GM19328 (cell line): ENCODE results near the gene STARD3NL.
"Not testable (repeated sequence)": the region's sequence is repeated elsewhere in the genome, so short reads cannot be mapped to it uniquely, and the experiment has no call there.

ENCODE experiments used
- ATAC-seq: cut with Tn5 transposase; IDR thresholded peaks from one replicate; pipeline ENCODE4 v1.9.1; 2021; ENCODE audit warnings: mild to moderate bottlenecking, moderate library complexity; ENCODE audit not compliant: unreplicated experiment

The STARD3NL gene

GRCh38 chr7:38262545-38262944 is 84.5 kb downstream of the STARD3NL start:
- ATAC-seq: no peak

- ATAC-seq: not testable (repeated sequence)
These were observed 85.2 kb downstream of the STARD3NL start for GRCh38 chr7:38263274-38263673.

GRCh38 chr7:38264602-38265001 is 86.6 kb downstream of the STARD3NL start:
- not testable (repeated sequence) for ATAC-seq

GRCh38 chr7:38265958-38266357 is 87.9 kb downstream of the STARD3NL start:
- not testable (repeated sequence) for ATAC-seq

- not testable (repeated sequence) for ATAC-seq
These were observed 91.8 kb downstream of the STARD3NL start for GRCh38 chr7:38269704-38270346.

GRCh38 chr7:38270405-38270804 is 92.4 kb downstream of the STARD3NL start:
- ATAC-seq: not testable (repeated sequence)

GRCh38 chr7:38273286-38273995 is 95.4 kb downstream of the STARD3NL start, which contains the start of gene TARP:
TARP (minus strand) TSS chr7:38273636.
- no peak for ATAC-seq

- ATAC-seq: no peak
These were observed 96.4 kb downstream of the STARD3NL start for GRCh38 chr7:38274486-38274885.

- no peak for ATAC-seq
These were observed 97.0 kb downstream of the STARD3NL start for GRCh38 chr7:38274927-38275620.

- ATAC-seq: no peak
These were observed 98.2 kb downstream of the STARD3NL start for GRCh38 chr7:38276096-38276877.

GRCh38 chr7:38280000-38280399 is 102.0 kb downstream of the STARD3NL start:
- ATAC-seq: no peak
